ENCODE results near the gene P2RX3.
"Not testable (repeated sequence)": the region's sequence is repeated elsewhere in the genome, so short reads cannot be mapped to it uniquely, and the experiment has no call there.

Gene P2RX3

DNA sequence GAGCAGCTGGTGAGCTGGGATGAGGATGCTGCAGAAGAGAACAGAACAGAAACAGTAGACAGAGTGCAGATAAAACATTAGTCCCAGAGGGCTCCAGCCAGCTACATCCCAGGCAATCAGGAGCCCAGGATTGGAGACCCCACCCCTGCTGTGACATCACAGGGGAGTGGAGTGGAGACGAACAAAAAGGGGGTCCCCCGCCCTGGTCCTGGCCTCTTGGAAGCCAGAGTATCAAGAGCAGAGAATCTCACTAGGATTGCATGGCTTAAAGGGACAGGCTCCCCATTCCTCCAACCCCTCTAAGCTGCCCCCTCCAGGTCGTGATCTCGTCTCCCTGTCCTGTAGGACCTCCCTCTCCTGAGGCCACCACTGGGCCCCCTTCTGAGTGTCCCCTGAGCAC, at the start of gene P2RX3:
Gene P2RX3, plus strand, starts transcription at position 211 of the 400 bp plus-strand sequence. CDS start 199 bp downstream, outside the sequence.
- DNase-seq = no peak

GRCh38 chr11:57288771-57289579, 49.2 kb upstream of the P2RX3 start:
- no peak for DNase-seq

- DNase-seq = no peak
Measured at GRCh38 chr11:57290288-57290687, 47.9 kb upstream of the P2RX3 start.

DNA sequence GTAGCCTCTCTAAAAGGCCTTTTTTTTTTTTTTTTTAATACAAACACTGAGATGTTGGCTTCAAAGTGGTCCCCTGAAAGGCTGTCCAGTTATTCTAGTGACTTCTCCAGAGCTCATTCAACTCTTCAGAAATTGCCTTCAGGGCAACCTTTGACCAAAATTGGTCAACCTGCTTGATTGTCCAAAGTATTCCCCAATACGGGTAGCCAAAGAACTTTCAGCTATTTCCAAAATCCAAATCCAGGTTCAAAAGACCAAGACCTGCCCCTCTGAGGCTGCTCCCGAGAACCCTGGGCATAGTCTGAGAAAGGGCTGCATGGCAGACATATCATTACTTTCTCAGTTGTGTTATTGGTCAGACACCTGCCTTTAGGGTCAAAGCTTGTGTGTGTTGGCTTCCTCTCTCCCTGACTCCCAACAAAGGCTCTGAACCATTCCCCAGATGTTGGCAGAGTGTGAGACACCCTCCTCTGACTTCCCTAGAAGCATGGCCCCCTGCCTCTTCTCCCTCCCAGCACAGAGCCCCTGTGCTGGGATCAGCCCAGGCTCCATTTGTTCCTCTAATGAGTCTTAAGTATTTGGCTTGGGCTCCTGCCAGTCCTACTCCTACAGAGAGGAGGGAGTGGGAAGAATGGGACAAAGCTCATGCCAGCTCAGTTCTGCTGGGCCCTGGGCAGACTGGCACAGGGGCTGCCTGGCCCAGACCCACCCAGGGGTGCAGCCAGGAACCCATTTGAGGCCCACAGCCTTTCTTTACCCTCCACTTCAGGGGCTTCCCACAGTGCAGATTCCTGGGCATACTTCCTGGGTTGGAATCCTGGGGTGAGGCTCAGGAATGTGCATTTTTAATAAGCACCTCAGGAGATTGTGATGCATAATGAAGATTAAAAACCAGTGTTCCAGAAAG, 43.7 kb upstream of the P2RX3 start:
- no peak for DNase-seq

DNA sequence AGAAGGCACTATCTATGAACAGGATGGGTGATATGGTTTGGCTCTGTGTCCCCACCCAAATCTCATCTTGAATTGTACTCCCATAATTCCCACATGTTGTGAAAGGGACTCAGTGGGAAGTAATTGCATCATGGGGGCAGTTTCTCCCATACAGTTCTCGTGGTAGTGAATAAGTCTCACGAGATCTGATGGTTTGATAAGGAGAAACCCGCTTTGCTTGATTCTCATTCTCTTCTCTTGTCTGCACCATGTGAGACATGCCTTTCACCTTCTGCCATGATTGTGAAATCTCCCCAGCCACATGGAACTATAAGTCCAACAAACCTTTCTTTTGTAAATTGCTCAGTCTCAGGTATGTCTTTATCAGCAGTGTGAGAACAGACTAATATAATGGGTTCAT, 41.9 kb upstream of the P2RX3 start:
- DNase-seq = not testable (repeated sequence)

DNA sequence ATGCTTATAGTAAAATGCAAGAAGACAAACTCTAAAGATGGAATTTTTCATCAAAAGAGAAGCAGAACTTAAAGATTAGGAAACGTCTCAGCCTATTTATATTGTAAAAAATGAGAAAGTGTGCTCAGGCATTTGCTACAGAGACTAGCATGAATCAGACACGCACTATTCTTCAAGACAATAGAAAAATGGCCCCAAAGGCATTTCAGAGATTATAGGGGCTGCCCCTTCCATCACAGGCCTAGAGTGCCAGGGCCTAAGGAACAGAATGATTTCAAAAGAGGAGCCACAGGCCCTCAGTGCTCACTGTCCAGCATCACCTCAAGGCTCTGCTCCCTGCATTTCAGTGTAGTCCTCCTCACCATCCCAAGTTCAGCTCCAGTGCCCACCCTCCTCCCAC, 40.9 kb upstream of the P2RX3 start:
- DNase-seq = no peak

- DNase-seq = no peak
Measured at GRCh38 chr11:57299150-57299737, 38.9 kb upstream of the P2RX3 start.

GRCh38 chr11:57300785-57301184, 37.4 kb upstream of the P2RX3 start:
- no peak for DNase-seq

DNA sequence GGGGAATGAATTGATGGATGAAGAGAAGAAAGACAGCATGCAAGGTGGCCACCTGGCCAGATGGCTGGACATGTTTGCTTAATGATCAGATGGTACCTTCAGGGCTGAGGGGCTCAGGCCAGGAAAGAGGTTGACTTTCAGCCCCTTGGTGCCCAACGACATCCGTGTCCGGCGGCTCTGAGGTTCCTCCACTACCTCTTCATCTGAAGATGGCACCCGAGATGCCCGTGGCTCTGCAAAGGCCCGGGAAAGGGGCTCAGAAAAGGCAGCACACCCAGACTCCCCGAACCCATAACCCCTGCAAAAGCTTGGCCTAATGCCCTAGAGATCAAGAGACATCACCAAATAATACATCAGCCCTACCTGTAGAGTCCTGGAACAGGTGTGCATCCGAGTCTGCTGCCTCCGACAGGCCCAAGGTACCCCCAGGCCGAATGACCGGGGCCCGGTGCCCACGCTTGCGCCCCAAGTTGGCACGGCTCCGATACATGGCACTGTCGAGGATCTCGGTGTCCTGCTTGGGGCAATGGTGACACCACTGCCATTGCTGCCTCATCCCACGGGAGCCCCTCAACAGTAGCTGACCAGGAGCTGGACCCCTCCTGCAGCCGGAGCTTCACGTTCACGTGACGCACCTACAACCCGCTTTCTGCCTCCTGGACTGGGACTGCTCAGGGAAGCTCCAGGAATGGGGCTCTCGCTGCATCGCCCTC, 36.3 kb upstream of the P2RX3 start:
- no peak for DNase-seq

GRCh38 chr11:57302489-57302888, 35.7 kb upstream of the P2RX3 start:
- DNase-seq = no peak

DNA sequence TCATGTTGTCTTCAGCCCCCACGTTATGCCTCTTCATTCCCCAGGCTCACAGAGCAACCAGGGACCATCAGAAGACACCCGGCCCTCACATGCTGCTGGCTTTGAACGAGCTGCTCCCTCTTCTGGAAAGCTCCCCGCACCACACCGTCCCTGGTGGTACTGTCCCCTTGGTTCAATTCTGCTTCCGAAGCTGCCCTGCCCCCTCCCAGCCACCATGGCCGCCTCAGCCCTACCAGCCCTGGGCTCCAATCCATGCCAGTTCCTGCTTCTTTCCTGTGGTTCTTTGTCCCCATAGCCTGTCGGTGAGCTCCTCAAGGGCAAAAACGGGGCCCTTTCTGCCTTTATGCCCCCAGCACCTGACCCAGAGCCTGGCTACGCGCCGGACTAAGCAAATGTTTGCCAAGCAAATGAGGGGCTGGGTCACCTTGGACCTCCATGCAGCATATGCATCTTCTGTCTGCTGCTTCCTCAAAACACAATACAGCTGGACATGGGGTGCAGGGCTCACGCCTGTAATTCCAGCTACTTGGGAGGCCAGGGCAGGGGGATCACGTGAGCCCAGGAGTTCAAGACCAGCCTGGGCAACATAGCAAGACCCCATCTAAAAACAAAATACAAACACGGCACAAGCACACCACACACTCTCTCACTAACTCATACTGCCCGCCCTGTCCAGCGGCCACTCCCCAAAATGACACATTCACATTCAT, 34.7 kb upstream of the P2RX3 start:
- no peak for DNase-seq

GRCh38 chr11:57303990-57304579, 34.1 kb upstream of the P2RX3 start:
- no peak for DNase-seq

- DNase-seq = no peak
Measured at GRCh38 chr11:57305523-57305922, 32.6 kb upstream of the P2RX3 start.

DNA sequence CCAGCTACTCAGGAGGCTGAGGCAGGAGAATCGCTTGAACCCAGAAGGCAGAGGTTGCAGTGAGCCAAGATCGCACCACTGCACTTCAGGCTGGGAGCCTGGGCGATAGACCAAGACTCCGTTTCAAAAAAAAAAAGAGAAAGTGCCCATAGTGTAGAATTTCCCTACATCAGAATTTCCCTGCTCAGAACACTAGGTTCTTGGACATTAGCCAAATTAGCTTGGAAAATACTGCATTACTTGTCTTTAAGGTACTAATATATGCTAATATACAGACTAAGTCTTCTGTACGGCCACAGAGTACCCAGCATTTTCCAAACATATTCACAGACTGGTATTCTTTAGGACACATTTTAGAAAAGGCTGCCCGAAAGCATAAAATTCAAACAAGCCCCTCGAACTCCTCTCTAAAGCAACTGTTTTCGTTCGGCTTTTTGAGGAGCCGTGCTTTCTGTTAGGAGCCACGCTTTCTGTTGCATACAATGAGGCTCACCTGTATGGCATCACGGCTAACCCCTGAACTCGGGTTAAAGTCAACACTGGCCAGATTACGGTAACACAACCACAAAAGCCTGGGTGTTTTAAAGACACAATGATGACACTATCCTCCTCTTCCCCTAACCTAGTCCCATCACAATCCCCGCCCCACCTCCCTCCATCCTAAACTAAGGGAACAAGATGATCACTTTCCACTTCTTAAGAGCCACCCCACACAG, 31.8 kb upstream of the P2RX3 start:
- no peak for DNase-seq

DNA sequence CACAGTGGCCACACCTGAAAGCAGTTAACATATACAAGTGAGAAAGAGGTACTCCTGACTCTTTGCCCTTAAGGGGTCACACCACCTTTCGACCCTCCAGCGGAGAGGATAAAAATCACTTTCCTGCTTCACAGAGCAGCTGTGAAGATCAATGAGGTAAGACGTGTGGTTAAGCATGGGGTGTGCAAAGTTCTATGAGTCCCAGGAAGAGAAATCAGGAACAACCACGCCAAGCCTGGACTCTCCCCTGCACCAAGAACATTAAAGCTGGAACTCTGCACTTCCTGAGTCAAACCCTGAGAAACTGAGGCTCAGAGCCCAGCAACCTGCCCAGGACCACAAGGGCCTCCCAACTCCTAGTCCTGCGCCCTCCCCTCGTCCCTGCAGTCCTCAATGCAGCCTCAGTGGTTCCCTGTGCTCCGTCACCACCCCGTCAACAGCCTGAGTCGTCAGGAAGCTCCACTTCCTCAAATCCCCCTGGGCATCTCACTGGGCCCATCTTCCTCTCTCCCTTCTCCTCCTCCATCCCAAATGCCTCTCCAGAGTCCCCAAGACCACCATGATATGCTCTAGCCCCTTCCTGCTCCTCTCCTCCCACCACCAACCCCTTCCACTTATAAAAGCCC, 31.1 kb upstream of the P2RX3 start:
- no peak for DNase-seq

- no peak for DNase-seq
Measured at GRCh38 chr11:57307666-57308270, 30.4 kb upstream of the P2RX3 start.

GRCh38 chr11:57308426-57309060, 29.6 kb upstream of the P2RX3 start:
- DNase-seq = no peak

- DNase-seq = no peak
Measured at GRCh38 chr11:57309106-57310059, 28.8 kb upstream of the P2RX3 start.
